Right atrium auricular region (tissue), 2 donors: ENCODE measurements around the gene SCMH1. TPM values are rescaled to one million over a fixed set of nuclear protein-coding genes. Genes with fewer than 3 reads are reported as not detected.

Experiments
- DNase-seq: peaks from one replicate; pipeline ENCODE4 v3.0.0-alpha.2; 2019; ENCODE audit warnings: low spot score
- H3K27ac ChIP-seq, 2 donors: fragments of 200-600 bp; sonication (generic); 1 replicate in 1 of 2; 2 replicates in 1 of 2; pipeline ENCODE4 v1.5.1; 2016 to 2019
- H3K27me3 ChIP-seq, 2 donors: fragments of 200-600 bp; sonication (generic); one replicate each; pipeline versions ENCODE4 v1.5.1 to v1.6.0; 2017 to 2019
- H3K36me3 ChIP-seq: fragments of 200-600 bp; sonication (generic); one replicate; pipeline ENCODE4 v1.5.1; 2016
- H3K4me1 ChIP-seq, 2 donors: fragments of 200-600 bp; sonication (generic); one replicate each; pipeline versions ENCODE4 v1.5.1 to v1.6.0; 2017 to 2019
- H3K4me3 ChIP-seq, 2 donors: fragments of 200-600 bp; sonication (generic); 1 replicate in 1 of 2; 2 replicates in 1 of 2; pipeline ENCODE4 v1.5.1; 2017 to 2019; ENCODE audit warnings: mild to moderate bottlenecking in 1 of 2, moderate library complexity in 1 of 2
- H3K9me3 ChIP-seq, 2 donors: fragments of 200-600 bp; sonication (generic); one replicate each; pipeline ENCODE4 v1.5.1; 2019
- CTCF ChIP-seq, 2 donors: fragments of 200-600 bp; sonication (generic); IDR thresholded peaks; one replicate each; pipeline ENCODE4 v1.5.1; 2019; ENCODE audit warnings: antibody characterized with exemption in 2 of 2
- total RNA-seq, 2 donors: library from RNA; depleted of rRNA; stranded (reverse); fragments of >200 nt; gene quantifications; one replicate each; pipeline ENCODE4 v1.1.0, GENCODE V29; 2016

The SCMH1 gene
- total RNA-seq, 2 donors from 2014 or later, result 50.1 to 62.5 TPM

GRCh38 chr1:40980453-40981121, 261.5 kb downstream of the SCMH1 start:
- H3K36me3 ChIP-seq, result peaks cover 8% of the 10 kb centered on the region
- H3K9me3 ChIP-seq, result no peaks in the 10 kb centered on the region
- no peak for TF ChIP-seq CTCF (IDR thresholded peaks at IDR 0.05)
- H3K4me1 ChIP-seq, result peaks cover 0 to 21% of the 10 kb centered on the region in 2 donors
- peak overlapping the region; percentile 91 to 93 for H3K27ac ChIP-seq
- DNase-seq, result no peak
- H3K27me3 ChIP-seq, result no peaks in the 10 kb centered on the region
- peak overlapping the region; percentile 47 to 75 for H3K4me3 ChIP-seq

DNA sequence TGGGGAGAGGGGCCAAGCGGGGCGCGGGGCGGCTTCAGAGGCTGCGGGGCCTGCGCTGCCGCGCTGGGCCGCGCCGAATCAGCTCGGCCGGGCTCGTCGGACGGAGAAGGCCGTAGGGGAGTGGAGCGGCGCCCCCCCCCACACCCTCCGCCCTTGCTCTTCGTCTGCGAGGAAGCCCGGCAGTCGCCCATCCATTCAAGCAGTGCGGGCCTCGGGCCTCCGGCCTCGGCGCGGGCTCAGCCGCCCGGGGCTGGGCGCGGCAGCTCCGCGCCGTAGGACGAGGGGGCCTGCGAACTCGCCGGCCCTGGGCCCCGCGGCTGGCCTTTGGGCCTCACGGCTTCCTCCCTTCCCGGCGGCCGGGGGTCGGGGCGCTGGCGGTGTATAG, 262.0 kb downstream of the SCMH1 start:
- peak overlapping the region; percentile 47 to 75 for H3K4me3 ChIP-seq

DNA sequence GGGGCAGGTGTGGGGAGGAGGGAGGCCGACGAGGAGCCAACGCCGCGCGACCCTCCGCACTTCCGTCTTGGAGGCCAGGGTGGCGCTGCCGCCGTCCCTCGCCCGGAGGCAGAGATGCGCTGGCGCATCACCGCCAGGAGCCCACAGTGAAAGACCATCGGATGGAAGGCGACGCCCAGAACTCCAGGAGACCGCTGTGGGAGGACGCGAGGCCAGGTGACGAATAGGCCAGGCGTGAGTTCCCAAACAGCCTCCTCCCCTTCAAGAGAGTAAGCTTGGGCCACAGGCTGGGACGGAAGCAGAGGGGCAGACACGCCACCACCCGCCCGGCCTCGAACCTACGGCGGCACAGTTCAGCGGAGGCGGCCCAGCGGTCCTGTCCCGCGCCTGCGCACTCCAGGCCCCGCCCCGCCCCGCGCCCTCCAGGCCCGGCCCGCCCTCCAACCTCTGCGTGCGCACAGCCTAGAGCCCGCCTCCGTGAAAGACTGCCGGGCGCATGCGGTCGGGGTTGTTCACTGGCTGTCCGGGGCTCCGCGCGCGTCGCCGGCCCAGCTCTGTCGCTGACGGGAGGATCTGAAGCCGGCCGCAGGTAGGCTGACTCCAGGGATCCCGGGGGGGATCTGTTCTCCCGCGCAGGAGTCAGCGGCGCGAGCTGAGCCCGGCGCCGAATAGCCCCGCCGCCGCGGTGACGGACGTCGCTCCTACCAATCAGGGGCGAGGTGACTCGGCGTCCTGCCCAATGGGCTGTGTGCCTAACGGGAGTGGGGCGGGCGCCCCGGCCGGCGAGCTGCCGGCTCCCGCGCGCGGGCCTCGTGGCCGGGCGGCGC, 262.7 kb downstream of the SCMH1 start, which contains the start of gene CTPS1:
Gene CTPS1 (plus strand): TSS at position 456 of the 827 bp plus-strand sequence. CDS start 3,595 bp downstream, outside the sequence.
- TF ChIP-seq CTCF (IDR thresholded peaks at IDR 0.05), result no peak
- H3K27ac ChIP-seq, result peak within 1 kb of the TSS; percentile 91 to 93
- no peaks in the 10 kb centered on the region for H3K27me3 ChIP-seq
- H3K4me1 ChIP-seq, result peaks cover 0 to 21% of the 10 kb centered on the region in 2 donors
- peak within 1 kb of the TSS; percentile 47 to 75 for H3K4me3 ChIP-seq
- DNase-seq, result peak; percentile 95
- H3K9me3 ChIP-seq, result no peaks in the 10 kb centered on the region
- H3K36me3 ChIP-seq, result peaks cover 2% of the 10 kb centered on the region

More for the DNA sequence above, 262.0 kb downstream of the SCMH1 start:
- Histone ChIP-seq H3K36me3 (peaks cover 8% of the 10 kb centered on the region), H3K9me3 (no peaks in the 10 kb centered on the region), H3K4me1 (peaks cover 0 to 21% of the 10 kb centered on the region in 2 donors), H3K27me3 (no peaks in the 10 kb centered on the region), H3K27ac (peak overlapping the region; percentile 91 to 93)
- DNase-seq, result no peak
- TF ChIP-seq CTCF (IDR thresholded peaks at IDR 0.05), result no peak

DNA sequence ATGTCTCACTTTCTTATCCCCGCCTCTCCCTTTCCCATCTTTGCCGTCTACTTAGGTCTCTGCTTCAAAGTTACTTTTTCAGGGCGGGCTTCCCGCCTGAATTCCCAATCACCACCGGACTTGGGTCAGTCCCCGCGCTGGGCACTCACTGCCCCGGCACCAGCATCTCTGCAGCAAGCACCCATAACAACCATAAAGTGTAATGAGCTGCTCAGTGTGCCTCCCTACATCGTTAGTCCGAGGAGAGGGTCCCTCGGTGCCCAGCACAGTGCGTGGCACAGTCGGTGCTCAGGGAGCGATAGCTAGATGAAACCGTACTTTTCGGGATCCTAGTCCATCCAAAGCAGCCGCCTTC, 263.2 kb downstream of the SCMH1 start:
- no peak for TF ChIP-seq CTCF (IDR thresholded peaks at IDR 0.05)
- no peaks in the 10 kb centered on the region for H3K9me3 ChIP-seq
- H3K4me1 ChIP-seq, result peaks cover 0 to 21% of the 10 kb centered on the region in 2 donors
- H3K4me3 ChIP-seq, result peak overlapping the region; percentile 47 to 75
- no peaks in the 10 kb centered on the region for H3K36me3 ChIP-seq
- no peak for DNase-seq
- no peaks in the 10 kb centered on the region for H3K27me3 ChIP-seq
- H3K27ac ChIP-seq, result peak overlapping the region; percentile 91 to 93

GRCh38 chr1:40977716-40978115, 264.4 kb downstream of the SCMH1 start:
- no peak for DNase-seq
- Histone ChIP-seq H3K36me3 (no peaks in the 10 kb centered on the region), H3K4me3 (no peak overlapping the region), H3K4me1 (peaks cover 0 to 21% of the 10 kb centered on the region in 2 donors), H3K9me3 (no peaks in the 10 kb centered on the region), H3K27me3 (no peaks in the 10 kb centered on the region), H3K27ac (no peak overlapping the region)
- TF ChIP-seq CTCF (IDR thresholded peaks at IDR 0.05), result no peak

Other genes with a start within 250 kb of the SCMH1 start
- gene SLFNL1, start 220.6 kb downstream of the SCMH1 start, total RNA-seq, result under 1 TPM in 1 of 2 donors, not detected in 1; 0.59 TPM
- 1 to 10 TPM; 1.4 to 1.9 TPM for gene FOXO6, start 119.1 kb upstream of the SCMH1 start, total RNA-seq
- under 1 TPM in 1 of 2 donors, not detected in 1; 0.78 TPM for gene EDN2, start 242.4 kb upstream of the SCMH1 start, total RNA-seq